Subcutaneous adipose tissue (tissue), 4 donors: ENCODE results near the gene NXPH2. TPM values are rescaled to one million over a fixed set of nuclear protein-coding genes. Genes with fewer than 3 reads are reported as not detected.

Experiments
- CTCF ChIP-seq: fragments of 450-650 bp; IDR thresholded peaks from one replicate; pipeline ENCODE4 v1.5.1; 2016; ENCODE audit warnings: low read depth, mild to moderate bottlenecking, control low read depth, antibody characterized with exemption, moderate library complexity
- total RNA-seq, 4 donors: library from RNA; depleted of rRNA; stranded (reverse); fragments of >200 nt; gene quantifications; one replicate each; pipeline ENCODE4 v1.1.0, GENCODE V29; 2016

The NXPH2 gene
- total RNA-seq, 4 donors from 2014 or later = not detected

- TF ChIP-seq CTCF = no peak
These were observed 61.8 kb downstream of the NXPH2 start for GRCh38 chr2:138718405-138718804.

GRCh38 chr2:138716183-138716582, 64.0 kb downstream of the NXPH2 start:
- TF ChIP-seq CTCF = no peak

- TF ChIP-seq CTCF = no peak
These were observed 66.7 kb downstream of the NXPH2 start for GRCh38 chr2:138713504-138713903.

GRCh38 chr2:138713069-138713496, 67.1 kb downstream of the NXPH2 start:
- no peak for TF ChIP-seq CTCF

GRCh38 chr2:138712212-138712979, 67.8 kb downstream of the NXPH2 start:
- TF ChIP-seq CTCF = no peak

- TF ChIP-seq CTCF = no peak
These were observed 68.4 kb downstream of the NXPH2 start for GRCh38 chr2:138711812-138712211.

- TF ChIP-seq CTCF = no peak
These were observed 71.4 kb downstream of the NXPH2 start for GRCh38 chr2:138708682-138709241.
